H1 (cell line): Measurements from ENCODE around the gene CPNE5. TPM values are rescaled to one million over a fixed set of nuclear protein-coding genes. Genes with fewer than 3 reads are reported as not detected.

Experiments
- CTCF ChIA-PET: fragments of 300-600 bp; sonication (Branson Sonifier 250); formaldehyde crosslinking; loops from one replicate; lab custom pipeline; 2021; ENCODE audit not compliant: partially characterized antibody; lab: Charles Lee
- POLR2A ChIA-PET: fragments of 300-600 bp; sonication (Branson Sonifier 250); formaldehyde crosslinking; loops from one replicate; lab custom pipeline; 2021; ENCODE audit warnings: inconsistent platforms; ENCODE audit not compliant: partially characterized antibody; lab: Charles Lee
- DNase-seq, 2 experiments: peaks; one replicate each; pipeline versions ENCODE4 v3.0.0 to v3.0.0-alpha.2; 2010 to 2022; ENCODE audit warnings: low spot score in 2 of 2, low read depth in 1 of 2, mixed read lengths in 1 of 2
- FAIRE-seq: peaks from 2 replicates; lab custom pipeline; 2011; peaks lifted over from hg19 to GRCh38; lab: Jason Lieb, UNC
- H2AFZ ChIP-seq: 2 replicates; pipeline ENCODE4 v1.8.1; 2012; ENCODE audit warnings: low read length, inconsistent platforms
- H2AK5ac ChIP-seq: 2 replicates; pipeline ENCODE4 v1.6.1; 2013; ENCODE audit warnings: low read depth, low read length
- H2BK120ac ChIP-seq: replicated peaks from 2 replicates; pipeline ENCODE3; 2013; ENCODE audit warnings: low read depth, low read length, inconsistent platforms
- H2BK12ac ChIP-seq: 2 replicates; pipeline ENCODE4 v1.6.1; 2013; ENCODE audit warnings: low read depth, low read length
- H2BK15ac ChIP-seq: 2 replicates; pipeline ENCODE4 v1.6.1; 2013; ENCODE audit warnings: low read length
- H2BK20ac ChIP-seq: 2 replicates; pipeline ENCODE4 v1.6.1; 2013; ENCODE audit warnings: low read length
- H2BK5ac ChIP-seq: 2 replicates; pipeline ENCODE4 v1.6.1; 2013; ENCODE audit warnings: low read depth, low read length
- H3K14ac ChIP-seq: 2 replicates; pipeline ENCODE4 v1.6.1; 2013; ENCODE audit warnings: inconsistent platforms; ENCODE audit not compliant: insufficient read length
- H3K18ac ChIP-seq: 2 replicates; pipeline ENCODE4 v1.6.1; 2013; ENCODE audit warnings: low read length; ENCODE audit errors: extremely low read depth
- H3K23ac ChIP-seq: 2 replicates; pipeline ENCODE4 v1.6.1; 2013; ENCODE audit warnings: inconsistent platforms; ENCODE audit not compliant: insufficient read length
- H3K23me2 ChIP-seq: 2 replicates; pipeline ENCODE4 v1.6.1; 2013; ENCODE audit warnings: low read depth, low read length
- H3K27ac ChIP-seq: 2 replicates; pipeline ENCODE4 v1.6.1; 2011; ENCODE audit warnings: low read depth, low read length, inconsistent platforms
- H3K27me3 ChIP-seq, 4 experiments: replicated peaks in 1 of 4; 1 replicate in 1 of 4; 2 replicates in 3 of 4; pipeline versions ENCODE4 v1.6.1 to v1.8.1; 2011 to 2013; ENCODE audit warnings: low read length in 3 of 4, mild to moderate bottlenecking in 3 of 4, inconsistent platforms in 2 of 4, mixed read lengths in 2 of 4, moderate library complexity in 1 of 4; ENCODE audit not compliant: control insufficient read depth in 3 of 4, insufficient read depth in 3 of 4; ENCODE audit errors: extremely low read depth in 1 of 4
- H3K36me3 ChIP-seq, 4 experiments: 2 replicates each; pipeline versions ENCODE4 v1.6.1 to v1.8.1; 2011 to 2013; ENCODE audit warnings: mild to moderate bottlenecking in 4 of 4, low read length in 3 of 4, moderate library complexity in 2 of 4, control low read depth in 1 of 4, inconsistent platforms in 1 of 4; ENCODE audit not compliant: insufficient read depth in 4 of 4, control insufficient read depth in 2 of 4
- H3K4ac ChIP-seq: replicated peaks from 2 replicates; pipeline ENCODE3; 2013; ENCODE audit warnings: low read length, low read depth, mixed read lengths, inconsistent platforms; ENCODE audit not compliant: insufficient read length
- H3K4me1 ChIP-seq, 4 experiments: replicated peaks in 1 of 4; 1 replicate in 1 of 4; 2 replicates in 3 of 4; pipeline versions ENCODE4 v1.6.1 to v1.8.1; 2011 to 2013; ENCODE audit warnings: low read length in 3 of 4, inconsistent platforms in 2 of 4, mixed read lengths in 1 of 4; ENCODE audit not compliant: insufficient read depth in 4 of 4, control insufficient read depth in 3 of 4
- H3K4me2 ChIP-seq, 2 experiments: 2 replicates each; pipeline versions ENCODE4 v1.6.1 to v1.8.1; 2011 to 2013; ENCODE audit warnings: low read depth in 2 of 2, low read length in 2 of 2, control low read depth in 1 of 2, inconsistent platforms in 1 of 2, mild to moderate bottlenecking in 1 of 2; ENCODE audit not compliant: insufficient read depth in 1 of 2
- H3K4me3 ChIP-seq, 4 experiments: fragments of 200-600, 300-600 bp in 1 of 4; sonication (generic), shearing (Covaris generic), sonication (Bioruptor Twin) in 1 of 4; 2 replicates each; pipeline versions ENCODE4 v1.5.1 to v1.8.1; 2011 to 2016; ENCODE audit warnings: low read length in 4 of 4, low read depth in 3 of 4, control low read depth in 2 of 4, inconsistent platforms in 2 of 4, mild to moderate bottlenecking in 2 of 4, mixed read lengths in 1 of 4, moderate library complexity in 1 of 4; ENCODE audit not compliant: insufficient read depth in 2 of 4; ENCODE audit errors: extremely low read depth in 1 of 4
- H3K56ac ChIP-seq: replicated peaks from 2 replicates; pipeline ENCODE3; 2013; ENCODE audit warnings: low read depth, mild to moderate bottlenecking, mixed read lengths, low read length, inconsistent platforms; ENCODE audit not compliant: insufficient read length
- H3K79me1 ChIP-seq: 2 replicates; pipeline ENCODE4 v1.6.1; 2013; ENCODE audit warnings: low read depth, low read length, control low read depth
- H3K79me2 ChIP-seq, 2 experiments: 2 replicates each; pipeline versions ENCODE4 v1.6.1 to v1.8.1; 2012 to 2013; ENCODE audit warnings: low read length in 2 of 2, mild to moderate bottlenecking in 2 of 2, inconsistent platforms in 1 of 2; ENCODE audit not compliant: insufficient read depth in 2 of 2, control insufficient read depth in 1 of 2
- H3K9ac ChIP-seq, 4 experiments: replicated peaks in 1 of 4; 1 replicate in 1 of 4; 2 replicates in 3 of 4; pipeline versions ENCODE4 v1.6.1 to v1.8.1; 2011 to 2013; ENCODE audit warnings: low read depth in 3 of 4, low read length in 3 of 4, control low read depth in 2 of 4, mild to moderate bottlenecking in 2 of 4, moderate library complexity in 2 of 4, inconsistent platforms in 1 of 4; ENCODE audit errors: extremely low read depth in 1 of 4
- H3K9me3 ChIP-seq, 2 experiments: 2 replicates each; pipeline versions ENCODE4 v1.6.1 to v1.8.1; 2012 to 2013; ENCODE audit warnings: mild to moderate bottlenecking in 2 of 2, moderate library complexity in 2 of 2, control low read depth in 1 of 2, inconsistent platforms in 1 of 2, low read depth in 1 of 2, low read length in 1 of 2, mixed read lengths in 1 of 2; ENCODE audit not compliant: insufficient read depth in 2 of 2
- H4K20me1 ChIP-seq, 2 experiments: replicated peaks in 1 of 2; 2 replicates each; pipeline versions ENCODE3 to v1.8.1; 2011 to 2013; ENCODE audit warnings: inconsistent platforms in 2 of 2, low read length in 2 of 2, mild to moderate bottlenecking in 1 of 2; ENCODE audit not compliant: insufficient read depth in 2 of 2, control insufficient read depth in 1 of 2
- H4K5ac ChIP-seq: 2 replicates; pipeline ENCODE4 v1.6.1; 2013; ENCODE audit warnings: low read length, low read depth, mixed read lengths, inconsistent platforms; ENCODE audit not compliant: insufficient read length
- H4K8ac ChIP-seq: 2 replicates; pipeline ENCODE4 v1.8.0; 2013; ENCODE audit warnings: mild to moderate bottlenecking, moderate library complexity, low read length, inconsistent platforms; ENCODE audit not compliant: insufficient read depth; ENCODE audit errors: extremely low read depth
- H4K91ac ChIP-seq: replicated peaks from 2 replicates; pipeline ENCODE3; 2013; ENCODE audit warnings: low read length, mixed read lengths, inconsistent platforms; ENCODE audit not compliant: insufficient read length
- CHD2 ChIP-seq: IDR thresholded peaks from 2 replicates; pipeline ENCODE4 v1.6.1; 2012; ENCODE audit warnings: low read length, improper control_type of control experiment
- EGR1 ChIP-seq: IDR thresholded peaks from 2 replicates; pipeline ENCODE4 v1.6.1; 2011; ENCODE audit warnings: low read depth, low read length, borderline replicate concordance
- KDM4A ChIP-seq: IDR thresholded peaks from one replicate; pipeline ENCODE4 v1.7.1; 2012; ENCODE audit warnings: low read depth, mild to moderate bottlenecking, moderate library complexity, low read length, inconsistent platforms; ENCODE audit not compliant: severe bottlenecking
- KDM5A ChIP-seq: fragments of 200-600 bp; IDR thresholded peaks from 2 replicates; pipeline ENCODE4 v1.7.1; 2012; ENCODE audit warnings: mild to moderate bottlenecking, low read length, inconsistent platforms, mixed read lengths
- MAFK ChIP-seq: IDR thresholded peaks from 2 replicates; pipeline ENCODE4 v1.6.1; 2012; ENCODE audit warnings: low read depth, mild to moderate bottlenecking, improper control_type of control experiment, low read length
- NANOG ChIP-seq: IDR thresholded peaks from 2 replicates; pipeline ENCODE4 v1.6.1; 2011; ENCODE audit warnings: low read length, low read depth, mild to moderate bottlenecking, inconsistent platforms; ENCODE audit not compliant: insufficient read depth, poor library complexity, severe bottlenecking
- NRF1 ChIP-seq: IDR thresholded peaks from 2 replicates; pipeline ENCODE4 v1.6.1; 2011; ENCODE audit warnings: mild to moderate bottlenecking, low read depth, low read length, improper control_type of control experiment
- POU5F1 ChIP-seq: IDR thresholded peaks from 2 replicates; pipeline ENCODE4 v1.6.1; 2011; ENCODE audit warnings: low read depth, mild to moderate bottlenecking, low read length, moderate library complexity
- RFX5 ChIP-seq: IDR thresholded peaks from 2 replicates; pipeline ENCODE4 v1.6.1; 2011; ENCODE audit warnings: low read depth, low read length, improper control_type of control experiment, borderline replicate concordance
- RXRA ChIP-seq: IDR thresholded peaks from 2 replicates; pipeline ENCODE4 v1.6.1; 2011; ENCODE audit warnings: low read depth, mild to moderate bottlenecking, low read length, moderate library complexity; ENCODE audit not compliant: insufficient read depth
- SAP30 ChIP-seq: fragments of 300-600 bp; sonication (generic); IDR thresholded peaks from 2 replicates; pipeline ENCODE4 v1.7.1; 2012; ENCODE audit warnings: low read length, moderate library complexity, mild to moderate bottlenecking, inconsistent platforms; ENCODE audit not compliant: insufficient read depth, insufficient replicate concordance
- TAF1 ChIP-seq: IDR thresholded peaks from 2 replicates; pipeline ENCODE4 v1.6.1; 2011; ENCODE audit warnings: mild to moderate bottlenecking, low read depth, low read length
- TCF12 ChIP-seq: IDR thresholded peaks from 2 replicates; pipeline ENCODE4 v1.6.1; 2011; ENCODE audit warnings: low read depth, mild to moderate bottlenecking, low read length
- WGBS, 2 experiments: shearing (Covaris generic) in 1 of 2; methylation state at CpG; one replicate each; pipeline versions ENCODE4 v1.1.6 to v1.1.7; 2013 to 2015; ENCODE audit warnings: low lambda C conversion rate in 2 of 2, mixed read lengths in 2 of 2, inconsistent platforms in 1 of 2, low coverage in 1 of 2, missing lambda C conversion rate in 1 of 2; ENCODE audit not compliant: insufficient replicate concordance in 2 of 2, insufficient coverage in 1 of 2, insufficient read length in 1 of 2; ENCODE audit errors: extremely low coverage in 1 of 2, missing lambda C conversion rate in 1 of 2; 5-methylcytosine and 5-hydroxymethylcytosine counted together
- polyA plus RNA-seq, 7 experiments: library from polyadenylated mRNA; depleted of rRNA in 3 of 7; stranded (reverse) in 5 of 7; unstranded in 2 of 7; fragments of >200 nt in 5 of 7; fragments of 200-250 nt in 2 of 7; gene quantifications; 1 replicate in 5 of 7; 2 replicates in 1 of 7; 4 replicates in 1 of 7; pipeline versions ENCODE4 v1.2.1 to v1.2.3, GENCODE V29; 2011 to 2013; ENCODE audit warnings: missing spikeins in 2 of 7, mixed read lengths in 2 of 7
- total RNA-seq: library from RNA; stranded (reverse); fragmentation: NEBNext Ultra II Directional; extraction: Animal tissue kit (Norgen Biotek cat#: 25700); gene quantifications from 2 replicates; pipeline ENCODE4 v1.2.1, GENCODE V29; 2021
- TF ChIP-seq, protein P1 (sequence below): IDR thresholded peaks from 2 replicates; pipeline ENCODE4 v1.6.1; 2012; ENCODE audit warnings: inconsistent platforms

Gene CPNE5
- total and polyA plus RNA-seq, 2 of the 8 experiments (the other 6 are each of a cell fraction or from before 2014, with no cell fraction given), result 0.88 to 1.8 TPM

DNA sequence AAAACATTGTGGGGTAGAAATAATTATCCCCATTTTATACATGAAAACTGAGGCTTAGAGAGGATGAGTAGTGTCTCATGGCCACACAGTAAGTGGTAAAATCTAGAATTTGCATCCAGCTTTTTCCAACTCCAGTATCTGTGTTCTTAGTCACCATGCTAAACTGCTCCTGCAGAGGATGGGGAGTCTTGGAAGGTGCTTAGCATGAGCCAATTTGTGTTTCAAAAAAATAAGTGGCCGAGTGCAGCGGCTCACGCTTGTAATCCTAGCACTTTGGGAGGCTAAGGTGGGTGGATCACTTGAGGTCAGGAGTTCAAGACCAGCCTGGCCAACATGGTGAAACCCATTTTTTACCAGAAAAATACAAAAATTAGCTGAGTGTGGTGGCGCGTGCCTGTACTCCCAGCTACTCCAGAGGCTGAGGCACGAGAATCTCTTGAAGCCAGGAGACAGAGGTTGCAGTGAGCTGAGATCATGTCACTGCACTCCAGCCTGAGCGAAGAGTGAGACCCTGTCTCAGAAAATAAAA lies 48.9 kb upstream of the CPNE5 start:
- no peaks in the 10 kb centered on the region for H3K27me3 ChIP-seq
- no peaks in the 10 kb centered on the region for H3K36me3 ChIP-seq
- H2AFZ ChIP-seq, result no peak overlapping the region
- H3K9me3 ChIP-seq, result no peaks in the 10 kb centered on the region
- H3K56ac ChIP-seq, result no peak overlapping the region
- H4K8ac ChIP-seq, result no peak overlapping the region
- H3K4me2 ChIP-seq, result no peak overlapping the region
- H3K23ac ChIP-seq, result no peak overlapping the region
- H2AK5ac ChIP-seq, result no peak overlapping the region
- no peaks in the 10 kb centered on the region; the same call in 1 of the 2 replicates for H3K23me2 ChIP-seq
- H3K14ac ChIP-seq, result no peak overlapping the region
- POLR2A ChIA-PET, result interaction anchor here (2.3 kb wide), 1 partner anchor 14 kb away, joined by 9 read pairs; the partner anchor contains the start of gene PPIL1
- DNase-seq, result no peak
- no peak overlapping the region for H2BK120ac ChIP-seq
- H4K20me1 ChIP-seq, result peaks cover 0 to 3% of the 10 kb centered on the region in 2 experiments
- no peak overlapping the region for H4K5ac ChIP-seq
- TF ChIP-seq CHD2 (no peak), RFX5 (no peak), KDM5A (no peak), NANOG (no peak), SAP30 (no peak), TCF12 (no peak), MAFK (no peak), KDM4A (no peak), NRF1 (no peak), EGR1 (no peak), RXRA (no peak), TAF1 (no peak), POU5F1 (no peak)
- TF ChIP-seq, protein P1, sequence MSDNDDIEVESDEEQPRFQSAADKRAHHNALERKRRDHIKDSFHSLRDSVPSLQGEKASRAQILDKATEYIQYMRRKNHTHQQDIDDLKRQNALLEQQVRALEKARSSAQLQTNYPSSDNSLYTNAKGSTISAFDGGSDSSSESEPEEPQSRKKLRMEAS, result no peak
- no peak overlapping the region for H2BK20ac ChIP-seq
- no peak overlapping the region for H2BK15ac ChIP-seq
- FAIRE-seq, result no peak
- CTCF ChIA-PET, result interaction anchor here (0.6 to 4.6 kb wide), 5 partner anchors 26 to 1268 kb away, joined by 3 to 18 read pairs (median 3); no protein-coding TSS in a partner anchor
- H2BK12ac ChIP-seq, result no peak overlapping the region
- H3K4me1 ChIP-seq, result no peaks in the 10 kb centered on the region; a peak in 1 of 7 replicates
- no peak overlapping the region for H4K91ac ChIP-seq
- no peaks in the 10 kb centered on the region for H3K79me1 ChIP-seq
- H2BK5ac ChIP-seq, result no peak overlapping the region
- 94% methylated on average over 7 of the region's 7 CpGs; no CpG with 5 or more reads in 1 of the 2 experiments for WGBS, 2 experiments
- H3K79me2 ChIP-seq, result no peaks in the 10 kb centered on the region
- H3K27ac ChIP-seq, result no peak overlapping the region
- no peak overlapping the region for H3K18ac ChIP-seq
- H3K9ac ChIP-seq, result no peak overlapping the region
- no peak overlapping the region for H3K4me3 ChIP-seq
- H3K4ac ChIP-seq, result no peak overlapping the region
